K562 (cell line): Measurements from ENCODE around the gene ABCA10. TPM values are rescaled to one million over a fixed set of nuclear protein-coding genes. Genes with fewer than 3 reads are reported as not detected.

Source experiments
- ATAC-seq: fragments of 200-7000 bp; cut with Tn5 transposase; 3 replicates; pipeline ENCODE4 v1.9.1; 2020; ENCODE audit warnings: moderate library complexity
- BruUV-seq: library from RNA; stranded (reverse); fragments of 400-500 nt; replicated peaks from 2 replicates; lab custom pipeline; 2021; lab: Mats Ljungman, UMichigan
- CTCF ChIA-PET: fragments of 300-600 bp; formaldehyde crosslinking; extraction: SDS; loops from one replicate; lab custom pipeline; 2021; ENCODE audit warnings: low intra/inter-chr PET ratio; lab: Yijun Ruan, JAX
- POLR2A ChIA-PET: fragments of 300-600, 350-650 bp; sonication (Branson Sonifier 250); formaldehyde crosslinking; extraction: SDS; loops from one replicate; lab custom pipeline; 2021; ENCODE audit warnings: antibody characterized with exemption, inconsistent platforms; lab: Yijun Ruan, JAX
- DNase-seq, 4 experiments: peaks; one replicate each; pipeline versions ENCODE4 v3.0.0 to v3.0.0-alpha.2; 2011 to 2018; ENCODE audit warnings: low spot score in 3 of 4, mixed read lengths in 3 of 4; ENCODE audit errors: extremely low read depth in 1 of 4
- FAIRE-seq: peaks from 2 replicates; lab custom pipeline; 2011; peaks lifted over from hg19 to GRCh38; lab: Jason Lieb, UNC
- H2AFZ ChIP-seq: 2 replicates; pipeline ENCODE4 v1.6.0; 2011; ENCODE audit warnings: low read depth, low read length, control low read depth, inconsistent platforms
- H3K27ac ChIP-seq: fragments of 200-600 bp; 3 replicates; pipeline ENCODE4 v1.8.0; 2011; ENCODE audit warnings: low read depth, mild to moderate bottlenecking, control low read depth, inconsistent platforms, low read length, moderate library complexity, mixed read lengths; ENCODE audit errors: extremely low read depth
- H3K27me3 ChIP-seq, 2 experiments: fragments of 300-600 bp in 1 of 2; 2 replicates in 1 of 2; 3 replicates in 1 of 2; pipeline versions ENCODE4 v1.6.0 to v1.8.0; 2011; ENCODE audit warnings: inconsistent platforms in 2 of 2, low read length in 2 of 2, mild to moderate bottlenecking in 1 of 2, mixed read lengths in 1 of 2, moderate library complexity in 1 of 2; ENCODE audit not compliant: control insufficient read depth in 2 of 2, insufficient read depth in 2 of 2
- H3K36me3 ChIP-seq: fragments of 300-600 bp; 3 replicates; pipeline ENCODE4 v1.8.0; 2011; ENCODE audit warnings: mild to moderate bottlenecking, low read length, inconsistent platforms; ENCODE audit not compliant: control insufficient read depth, insufficient read depth
- H3K4me1 ChIP-seq, 2 experiments: fragments of 200-600 bp in 1 of 2; replicated peaks in 1 of 2; 2 replicates in 1 of 2; 3 replicates in 1 of 2; pipeline versions ENCODE4 v1.5.1 to v1.8.0; 2011; ENCODE audit warnings: inconsistent platforms in 2 of 2, low read length in 2 of 2, mild to moderate bottlenecking in 1 of 2, mixed read lengths in 1 of 2, moderate library complexity in 1 of 2; ENCODE audit not compliant: control insufficient read depth in 2 of 2, insufficient read depth in 2 of 2
- H3K4me2 ChIP-seq: 2 replicates; pipeline ENCODE4 v1.6.1; 2011; ENCODE audit warnings: low read length, control low read depth, inconsistent platforms, mixed read lengths; ENCODE audit not compliant: insufficient read depth
- H3K4me3 ChIP-seq: fragments of 200-600 bp; sonication (generic), shearing (Covaris generic); 2 replicates; pipeline ENCODE4 v1.5.1; 2016; ENCODE audit warnings: control low read depth, inconsistent platforms
- H3K79me2 ChIP-seq: fragments of 200-600 bp; 3 replicates; pipeline ENCODE4 v1.8.0; 2011; ENCODE audit warnings: low read length, inconsistent platforms; ENCODE audit not compliant: control insufficient read depth, insufficient read depth
- H3K9ac ChIP-seq, 2 experiments: 2 replicates each; pipeline versions ENCODE4 v1.6.0 to v1.6.1; 2011; ENCODE audit warnings: low read depth in 2 of 2, low read length in 2 of 2, control low read depth in 1 of 2, inconsistent platforms in 1 of 2, mild to moderate bottlenecking in 1 of 2, mixed read lengths in 1 of 2; ENCODE audit not compliant: insufficient read depth in 1 of 2
- H3K9me1 ChIP-seq: one replicate; pipeline ENCODE4 v1.6.0; 2011; ENCODE audit warnings: inconsistent platforms, mild to moderate bottlenecking, low read length, moderate library complexity; ENCODE audit not compliant: control insufficient read depth, insufficient read depth
- H3K9me3 ChIP-seq: replicated peaks from 2 replicates; pipeline ENCODE4 v1.5.1; 2011; ENCODE audit warnings: low read depth, low read length, inconsistent platforms; ENCODE audit not compliant: control insufficient read depth, insufficient read depth
- H4K20me1 ChIP-seq: replicated peaks from 2 replicates; pipeline ENCODE4 v1.6.1; 2011; ENCODE audit warnings: low read length, inconsistent platforms, mixed read lengths; ENCODE audit not compliant: control insufficient read depth, insufficient read depth
- ETS2 ChIP-seq: IDR thresholded peaks from 2 replicates; pipeline ENCODE4 v1.6.1; 2016; ENCODE audit warnings: borderline replicate concordance, missing genetic modification characterization, mild to moderate bottlenecking, moderate library complexity, missing compliant biosample characterization; ENCODE audit not compliant: poor library complexity, severe bottlenecking
- IRF2 ChIP-seq: sonication (generic); formaldehyde crosslinking; IDR thresholded peaks from 2 replicates; pipeline ENCODE4 v1.8.1; 2022; ENCODE audit warnings: mild to moderate bottlenecking, missing genetic modification reagents
- MCM5 ChIP-seq: fragments of 450-650 bp; IDR thresholded peaks from 2 replicates; pipeline ENCODE4 v1.6.1; 2016; ENCODE audit warnings: low read depth
- MEF2A ChIP-seq: IDR thresholded peaks from 2 replicates; pipeline ENCODE4 v1.6.1; 2011; ENCODE audit warnings: low read depth, mild to moderate bottlenecking, low read length, moderate library complexity; ENCODE audit not compliant: control insufficient read depth
- SAFB ChIP-seq: fragments of 200-400 bp; formaldehyde crosslinking; IDR thresholded peaks from 2 replicates; pipeline ENCODE4 v1.6.1; 2017; ENCODE audit warnings: low read depth, low read length, borderline replicate concordance
- SMARCC2 ChIP-seq: fragments of 450-650 bp; IDR thresholded peaks from 2 replicates; pipeline ENCODE4 v1.6.1; 2017; ENCODE audit warnings: antibody characterized with exemption, moderate library complexity, mild to moderate bottlenecking, low read depth
- TAL1 ChIP-seq: fragments of 450-650 bp; IDR thresholded peaks from 2 replicates; pipeline ENCODE4 v1.6.1; 2016; ENCODE audit warnings: mild to moderate bottlenecking
- ZNF253 ChIP-seq: fragments of 250-450 bp; sonication (Bioruptor Pico); conservative IDR thresholded peaks from 2 replicates; pipeline ENCODE4 v1.6.1; 2021; ENCODE audit warnings: mild to moderate bottlenecking
- ZNF512 ChIP-seq: IDR thresholded peaks from 2 replicates; pipeline ENCODE4 v1.6.1; 2016; ENCODE audit warnings: missing genetic modification characterization, missing compliant biosample characterization
- ZNF764 ChIP-seq: fragments of 250-450 bp; sonication (Bioruptor Pico); IDR thresholded peaks from 2 replicates; pipeline ENCODE4 v1.4.0; 2020; ENCODE audit warnings: low read depth, mild to moderate bottlenecking, moderate library complexity
- WGBS: fragments of 100-300 bp; shearing (Covaris generic); methylation state at CpG from one replicate; pipeline ENCODE4 v1.1.6; 2016; ENCODE audit warnings: low coverage, mixed read lengths; ENCODE audit not compliant: insufficient coverage; ENCODE audit errors: missing lambda C conversion rate; 5-methylcytosine and 5-hydroxymethylcytosine counted together
- in situ Hi-C: fragments of 300-500 bp; cut with MboI; formaldehyde crosslinking; loops from 4 replicates; pipeline ENCODE4 v1.15.0; 2018; ENCODE audit warnings: inconsistent platforms, mixed read lengths
- intact Hi-C: fragments of 100-400 bp; cut with micrococcal nuclease; formaldehyde crosslinking; loops from 2 replicates; pipeline ENCODE4 v1.14.2; 2022
- polyA plus RNA-seq, 8 experiments: library from polyadenylated mRNA; depleted of rRNA in 4 of 8; stranded (reverse) in 5 of 8; unstranded in 3 of 8; fragments of >200 nt; fragmentation: Nextera tagmentation in 2 of 8; fragmentation: Illumina TruSeq in 1 of 8; extraction: Ambion mirVana in 2 of 8; extraction: Trizol in 1 of 8; gene quantifications; 2 replicates each; pipeline versions ENCODE4 v1.2.1 to v1.2.3, GENCODE V29; 2011 to 2014; ENCODE audit warnings: inconsistent platforms in 1 of 8, missing spikeins in 1 of 8
- total RNA-seq, 7 experiments: library from RNA; depleted of rRNA in 6 of 7; stranded (reverse); fragments of >200 nt in 6 of 7; fragmentation: Illumina TruSeq in 2 of 7; extraction: Trizol in 2 of 7; gene quantifications; 2 replicates each; pipeline versions ENCODE4 v1.2.1 to v1.2.3, GENCODE V29; 2011 to 2021; ENCODE audit warnings: low replicate concordance in 1 of 7
- TF ChIP-seq, protein P1 (sequence below): fragments of 250-450 bp; sonication (Bioruptor Pico); IDR thresholded peaks from 2 replicates; pipeline ENCODE4 v1.4.0; 2020; ENCODE audit warnings: borderline replicate concordance
- TF ChIP-seq, protein P2 (sequence below), 2 experiments: fragments of 200-800 bp in 1 of 2; sonication (Bioruptor generic) in 1 of 2; sonication (generic) in 1 of 2; formaldehyde crosslinking in 1 of 2; IDR thresholded peaks in 1 of 2; conservative IDR thresholded peaks in 1 of 2; 2 replicates each; pipeline versions ENCODE4 v1.5.0 to v1.6.1; 2016 to 2020; ENCODE audit warnings: missing compliant biosample characterization in 1 of 2, missing genetic modification characterization in 1 of 2, missing genetic modification reagents in 1 of 2

Gene ABCA10
- total and polyA plus RNA-seq, 9 of the 15 experiments (the other 6 are each of a cell fraction or from before 2014, with no cell fraction given), result 0.04 to 0.45 (median 0.15) TPM; not detected in 1

DNA sequence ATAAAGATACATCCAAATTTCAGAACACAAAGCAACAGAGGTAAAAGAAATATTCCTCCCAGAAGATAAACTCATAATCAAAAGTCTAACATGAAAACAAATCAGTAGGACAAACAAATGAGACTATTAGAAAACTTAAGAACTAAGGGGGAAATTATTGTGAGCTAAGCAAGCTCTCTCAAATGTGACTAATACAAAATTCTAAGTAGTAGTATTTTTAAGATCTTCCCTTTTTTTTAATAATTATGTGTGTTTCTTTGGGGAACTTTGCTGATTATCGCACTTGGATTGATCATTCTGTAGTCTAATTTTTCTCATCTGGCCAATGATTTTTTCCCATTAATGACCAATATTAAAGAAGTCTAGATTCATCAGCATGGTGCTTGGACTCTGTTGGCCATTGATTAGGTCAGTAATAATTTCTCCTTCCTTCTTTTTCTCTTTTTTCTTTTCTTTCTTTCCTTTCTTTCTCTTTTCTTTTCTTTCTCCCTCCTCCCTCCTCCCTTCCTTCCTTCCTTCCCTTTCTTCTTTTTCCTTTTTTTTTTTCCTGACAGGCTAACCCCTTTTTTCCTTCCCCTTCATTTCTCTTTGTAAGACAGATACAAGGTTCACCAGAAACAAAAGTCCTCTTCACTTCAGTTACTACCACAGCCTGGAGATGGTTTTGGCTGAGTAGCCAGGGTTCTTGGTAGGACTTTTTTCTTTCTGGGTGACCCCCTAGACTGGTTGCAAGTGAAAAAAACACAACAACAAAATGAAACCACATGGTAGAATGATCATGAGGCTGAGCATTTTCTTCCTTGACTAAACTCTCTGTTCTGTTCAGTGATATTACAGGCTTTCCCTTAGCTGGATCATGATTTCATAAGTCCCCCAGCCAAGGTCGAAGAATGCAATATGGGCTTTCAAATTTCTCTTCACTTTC lies 84.0 kb downstream of the ABCA10 start:
- FAIRE-seq, result no peak
- Histone ChIP-seq H3K9me3 (no peaks in the 10 kb centered on the region), H3K36me3 (no peaks in the 10 kb centered on the region), H3K27me3 (no peaks in the 10 kb centered on the region), H4K20me1 (no peaks in the 10 kb centered on the region), H3K9ac (no peak overlapping the region), H3K9me1 (no peaks in the 10 kb centered on the region), H3K4me2 (no peak overlapping the region), H3K4me1 (no peaks in the 10 kb centered on the region; a peak in 2 of 5 replicates), H3K27ac (no peak overlapping the region), H3K79me2 (no peaks in the 10 kb centered on the region), H2AFZ (peak overlapping the region; percentile 69), H3K4me3 (no peak overlapping the region)
- no peak; the same call in 2 of the 3 replicates for ATAC-seq
- no peak for DNase-seq
- intact Hi-C loops, result loop anchor here (5.0 kb wide), 1 partner anchor 42 kb away; no protein-coding TSS in a partner anchor
- WGBS, result 56% methylated on average over 2 of the region's 2 CpGs
- no TSS peak for BruUV-seq
- in situ Hi-C loops, result no loop called here
- ChIA-PET CTCF (no interaction called here), POLR2A (interaction anchor here (1.4 kb wide), 1 partner anchor 11 kb away, joined by 3 read pairs; no protein-coding TSS in a partner anchor)
- peak; percentile 67 for TF ChIP-seq ZNF512 (tag)
- TF ChIP-seq ZNF253 (CRISPR knock-in tag), result no peak
- 0 out of 2 replicates have a peak, but pooled peaks have one; percentile 54 for TF ChIP-seq MCM5
- TF ChIP-seq, protein P1, sequence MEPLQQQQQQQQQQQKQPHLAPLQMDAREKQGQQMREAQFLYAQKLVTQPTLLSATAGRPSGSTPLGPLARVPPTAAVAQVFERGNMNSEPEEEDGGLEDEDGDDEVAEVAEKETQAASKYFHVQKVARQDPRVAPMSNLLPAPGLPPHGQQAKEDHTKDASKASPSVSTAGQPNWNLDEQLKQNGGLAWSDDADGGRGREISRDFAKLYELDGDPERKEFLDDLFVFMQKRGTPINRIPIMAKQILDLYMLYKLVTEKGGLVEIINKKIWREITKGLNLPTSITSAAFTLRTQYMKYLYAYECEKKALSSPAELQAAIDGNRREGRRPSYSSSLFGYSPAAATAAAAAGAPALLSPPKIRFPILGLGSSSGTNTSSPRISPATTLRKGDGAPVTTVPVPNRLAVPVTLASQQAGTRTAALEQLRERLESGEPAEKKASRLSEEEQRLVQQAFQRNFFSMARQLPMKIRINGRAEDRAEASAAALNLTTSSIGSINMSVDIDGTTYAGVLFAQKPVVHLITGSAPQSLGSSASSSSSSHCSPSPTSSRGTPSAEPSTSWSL (CRISPR knock-in tag), result no peak
- TF ChIP-seq, protein P2, sequence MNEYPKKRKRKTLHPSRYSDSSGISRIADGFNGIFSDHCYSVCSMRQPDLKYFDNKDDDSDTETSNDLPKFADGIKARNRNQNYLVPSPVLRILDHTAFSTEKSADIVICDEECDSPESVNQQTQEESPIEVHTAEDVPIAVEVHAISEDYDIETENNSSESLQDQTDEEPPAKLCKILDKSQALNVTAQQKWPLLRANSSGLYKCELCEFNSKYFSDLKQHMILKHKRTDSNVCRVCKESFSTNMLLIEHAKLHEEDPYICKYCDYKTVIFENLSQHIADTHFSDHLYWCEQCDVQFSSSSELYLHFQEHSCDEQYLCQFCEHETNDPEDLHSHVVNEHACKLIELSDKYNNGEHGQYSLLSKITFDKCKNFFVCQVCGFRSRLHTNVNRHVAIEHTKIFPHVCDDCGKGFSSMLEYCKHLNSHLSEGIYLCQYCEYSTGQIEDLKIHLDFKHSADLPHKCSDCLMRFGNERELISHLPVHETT (CRISPR knock-in tag; conservative IDR thresholded peaks at IDR 0.05 in 1 of 2, IDR thresholded peaks at IDR 0.05 in 1 of 2), result no peak
- TF ChIP-seq ZNF764 (CRISPR knock-in tag), result no peak
- TF ChIP-seq SMARCC2, result no peak
- no peak for TF ChIP-seq ETS2 (tag)
- no peak for TF ChIP-seq TAL1
- TF ChIP-seq MEF2A, result no peak
- no peak for TF ChIP-seq SAFB
- no peak for TF ChIP-seq IRF2
